Hypothalamus (tissue), 51 donors: ENCODE results near the gene DSCAM.
A peak's percentile ranks its signal among the peaks of the same experiment; 100 is the strongest.
"Not testable (repeated sequence)": the region's sequence is repeated elsewhere in the genome, so short reads cannot be mapped to it uniquely, and the experiment has no call there.

Experiments
- DNase-seq, 51 donors: peaks; one replicate each; lab custom pipeline; 2025; lab: John Stamatoyannopoulos, UW

Gene DSCAM

DNA sequence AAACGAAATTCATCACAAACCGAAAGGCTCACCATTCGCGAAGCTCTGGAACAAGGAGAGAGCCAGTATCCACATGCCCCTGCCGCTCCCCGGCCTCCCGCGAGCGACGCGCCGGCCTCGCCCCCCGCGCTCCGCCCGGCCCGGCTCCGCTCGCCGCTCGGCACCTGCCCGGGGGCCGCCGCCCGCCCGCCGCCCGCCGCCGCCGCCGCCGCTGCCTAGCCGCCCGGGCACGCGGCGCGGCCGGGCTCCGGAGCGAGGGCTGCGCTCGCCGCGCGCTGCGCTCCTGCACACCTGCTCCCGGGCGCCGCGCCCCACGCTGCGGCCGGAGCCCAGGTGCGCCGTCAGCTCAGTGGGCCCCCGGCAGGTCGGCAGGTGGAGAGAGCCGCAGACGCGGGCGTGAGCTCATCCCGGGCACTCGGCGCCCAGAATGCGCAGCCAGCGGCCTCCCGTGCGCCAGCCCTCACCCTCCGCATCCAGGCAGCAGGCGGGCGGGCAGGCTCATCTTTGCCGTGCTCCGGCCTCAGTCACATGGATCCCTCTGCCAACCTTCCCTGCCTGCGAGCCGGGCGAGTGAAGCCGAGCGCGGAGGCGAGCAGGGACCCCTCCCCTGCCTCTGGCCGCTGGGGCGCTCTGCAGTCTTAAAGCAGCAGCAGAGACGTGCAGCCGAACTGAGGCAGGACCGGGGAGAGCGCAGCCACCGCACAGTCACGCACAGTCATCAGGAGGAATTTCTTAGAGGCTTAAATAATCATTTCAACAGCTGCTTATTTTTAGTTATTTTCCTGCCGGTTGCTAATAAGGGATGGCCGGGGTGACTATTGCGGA lies at the start of gene DSCAM:
Gene DSCAM (minus strand): TSS at position 572 of the 825 bp plus-strand sequence. CDS start 497 bp downstream, at position 75.
- peak in 20 of 51 donors; percentile 9 to 44 (median 20) for DNase-seq

- not testable (repeated sequence) for DNase-seq
Measured at GRCh38 chr21:40895697-40896096, 48.7 kb upstream of the DSCAM start.

DNA sequence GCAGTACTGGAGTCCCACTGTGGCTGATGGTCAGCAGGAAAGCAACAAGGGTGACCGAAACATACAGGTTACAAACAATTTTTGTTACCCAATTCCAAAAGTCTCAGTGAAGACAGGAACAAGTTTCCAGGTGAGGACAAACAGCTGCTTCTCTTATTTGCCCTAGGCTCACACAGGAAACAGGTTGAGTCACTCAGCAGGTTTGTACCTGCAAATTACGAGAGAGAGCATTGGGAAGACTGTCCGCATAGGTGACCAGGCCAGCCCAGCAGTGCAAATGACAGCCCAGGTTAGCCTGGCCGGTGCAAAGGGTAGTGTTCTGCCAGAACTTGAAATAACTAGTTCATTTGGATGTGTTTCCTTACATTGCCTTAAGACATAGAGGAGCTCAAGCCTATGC lies 40.0 kb upstream of the DSCAM start:
- DNase-seq: no peak

DNA sequence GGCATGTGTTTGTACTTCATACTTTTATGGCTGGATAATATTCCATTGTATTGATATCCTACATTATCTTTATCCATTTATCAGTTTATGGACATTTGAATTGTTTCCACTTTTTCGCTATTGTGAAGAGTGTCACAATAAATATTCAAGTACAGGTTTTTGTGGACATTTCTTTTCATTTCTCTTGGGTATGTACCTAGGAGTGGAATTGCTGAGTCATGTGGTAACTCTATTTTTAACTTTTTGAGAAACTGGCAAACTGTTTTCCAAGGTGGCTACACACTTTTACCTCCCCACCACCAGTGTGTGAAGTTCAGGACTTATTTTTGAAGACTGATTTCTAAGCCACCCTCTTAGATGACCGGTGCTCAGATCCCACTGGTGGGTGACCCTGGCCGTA lies 39.0 kb upstream of the DSCAM start:
- DNase-seq: no peak

DNA sequence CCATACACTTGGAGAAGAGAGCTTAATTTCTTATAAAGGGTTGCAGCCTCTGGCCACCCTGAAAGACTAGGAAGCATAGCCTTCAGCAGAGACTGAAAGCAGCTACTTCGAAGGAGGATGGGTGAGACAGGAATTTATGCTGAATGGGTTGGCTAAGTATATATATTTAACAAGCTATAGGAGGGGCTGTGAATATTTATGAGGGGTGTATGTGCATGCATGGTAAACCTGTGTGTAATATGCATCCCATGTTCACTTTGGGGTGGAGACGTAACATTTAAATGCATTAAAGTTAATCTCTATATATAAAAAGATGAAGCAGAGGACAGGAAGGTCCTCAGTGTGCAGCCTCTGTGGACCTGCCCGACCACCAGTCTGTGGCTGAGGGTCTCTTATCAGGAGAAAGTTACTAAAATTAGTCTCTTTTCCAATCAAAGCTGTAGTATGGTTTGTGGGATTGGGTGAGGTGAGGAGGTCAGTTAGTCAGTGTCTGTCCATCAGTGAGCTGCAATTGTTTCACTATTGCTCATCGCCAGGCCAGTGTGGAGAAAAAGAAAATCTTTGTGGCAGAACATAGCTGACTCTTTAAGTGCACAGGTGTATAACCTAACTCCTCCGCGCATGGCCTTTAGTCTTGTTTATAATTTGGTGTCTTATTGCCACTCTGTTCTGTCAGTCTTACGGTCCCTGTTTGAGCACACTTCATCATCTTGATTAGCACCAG lies 35.4 kb upstream of the DSCAM start:
- no peak for DNase-seq

DNA sequence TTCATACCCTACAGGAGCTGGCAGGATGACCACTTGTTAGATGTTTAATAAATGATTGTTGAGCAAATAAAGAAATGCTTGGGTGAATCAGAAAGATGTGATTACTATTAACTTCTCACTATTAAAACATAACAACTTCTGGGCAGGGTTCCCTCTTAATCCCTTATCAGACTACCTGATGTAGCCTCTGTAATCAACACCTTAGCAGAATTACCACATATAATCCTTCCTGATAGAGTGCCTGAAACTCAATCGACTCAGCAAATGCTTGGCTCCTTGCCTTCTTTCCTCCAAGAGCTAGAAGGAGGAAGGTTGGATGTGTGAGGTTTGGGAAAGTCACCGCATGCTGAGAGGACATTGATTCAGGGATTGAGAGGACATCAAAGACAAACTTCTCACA lies 34.8 kb upstream of the DSCAM start:
- no peak for DNase-seq

- no peak for DNase-seq
Measured at GRCh38 chr21:40871099-40871498, 24.1 kb upstream of the DSCAM start.

DNA sequence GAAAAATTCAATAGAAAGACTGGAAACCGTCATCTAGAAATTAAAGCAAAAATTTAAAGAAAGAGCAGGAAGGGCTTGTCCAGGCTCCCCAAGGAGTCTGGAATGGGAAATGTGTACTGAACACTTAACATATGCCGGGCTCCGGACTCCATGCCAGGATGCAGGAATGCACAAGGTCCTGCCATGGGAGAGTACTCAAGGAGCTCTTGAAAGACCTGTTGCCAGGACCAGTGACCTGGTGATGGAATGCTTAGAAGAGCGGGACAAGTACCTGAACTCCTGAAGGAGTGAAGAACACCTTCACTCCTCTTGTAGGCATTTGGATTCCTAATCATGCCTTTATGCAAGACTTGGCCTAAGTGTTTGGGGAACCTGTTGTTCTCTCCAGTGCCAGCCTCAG lies 16.9 kb upstream of the DSCAM start:
- DNase-seq: no peak

- DNase-seq: no peak
Measured at GRCh38 chr21:40858517-40858916, 11.6 kb upstream of the DSCAM start.

- DNase-seq: no peak
Measured at GRCh38 chr21:40853956-40854688, 7.2 kb upstream of the DSCAM start.

DNA sequence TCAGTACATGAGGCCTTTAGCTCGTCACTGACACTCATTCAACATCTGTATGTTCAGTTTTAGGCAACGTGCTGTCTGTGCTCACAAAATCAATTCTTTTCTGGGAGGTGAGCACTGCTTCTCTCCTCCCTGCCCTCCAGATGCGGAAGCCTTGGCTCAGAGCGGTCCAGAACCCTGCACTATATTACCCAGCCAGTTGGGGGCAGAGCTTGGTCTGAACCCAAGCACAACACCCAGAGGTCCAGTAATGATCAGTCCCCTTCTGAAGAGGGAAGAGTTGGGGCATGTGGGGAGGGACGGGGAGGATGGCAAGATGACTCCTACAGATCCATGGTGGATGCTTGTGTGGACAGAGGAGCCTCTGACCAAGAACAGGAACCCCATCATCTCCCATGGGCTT lies 5.6 kb upstream of the DSCAM start:
- DNase-seq: no peak

DNA sequence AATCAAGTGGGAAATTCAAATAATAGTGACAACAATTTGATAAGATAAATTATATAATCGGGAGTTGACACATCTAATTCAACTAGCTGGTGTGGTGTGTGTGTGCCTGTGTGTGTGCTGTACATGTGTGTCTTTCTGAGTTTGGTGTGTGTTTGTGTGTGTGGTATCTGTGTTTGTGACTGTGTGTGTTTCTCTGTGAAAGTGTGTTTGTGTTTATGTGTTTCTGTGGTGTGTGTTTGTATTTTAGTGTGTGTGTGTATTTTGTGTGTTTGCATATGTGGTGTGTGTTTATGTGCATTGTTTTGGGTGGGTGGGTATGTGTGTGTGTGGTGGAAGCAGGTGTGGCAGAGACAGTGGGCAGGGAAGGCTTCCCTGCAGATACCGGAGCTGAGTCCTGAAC lies 4.8 kb upstream of the DSCAM start:
- no peak for DNase-seq

DNA sequence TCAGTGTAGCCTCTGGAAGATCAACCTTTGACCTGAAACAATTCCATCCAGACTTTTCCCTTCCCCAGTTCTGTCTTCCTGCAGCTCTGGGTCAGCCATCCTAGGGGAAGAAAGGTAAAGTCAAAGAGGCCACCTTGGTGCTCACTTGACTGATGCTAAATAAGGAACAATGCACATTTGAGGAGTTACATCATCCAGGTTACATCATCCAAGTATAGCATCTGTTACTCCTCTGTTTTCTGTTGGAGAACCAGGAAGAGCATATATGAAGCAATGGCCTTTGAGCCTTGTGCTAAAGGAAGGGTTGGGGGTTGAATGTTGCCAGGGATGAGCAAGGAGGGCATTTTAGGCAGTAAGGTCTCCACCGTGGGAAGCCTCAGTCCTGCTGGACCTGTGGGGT lies 3.1 kb upstream of the DSCAM start:
- DNase-seq: no peak

DNA sequence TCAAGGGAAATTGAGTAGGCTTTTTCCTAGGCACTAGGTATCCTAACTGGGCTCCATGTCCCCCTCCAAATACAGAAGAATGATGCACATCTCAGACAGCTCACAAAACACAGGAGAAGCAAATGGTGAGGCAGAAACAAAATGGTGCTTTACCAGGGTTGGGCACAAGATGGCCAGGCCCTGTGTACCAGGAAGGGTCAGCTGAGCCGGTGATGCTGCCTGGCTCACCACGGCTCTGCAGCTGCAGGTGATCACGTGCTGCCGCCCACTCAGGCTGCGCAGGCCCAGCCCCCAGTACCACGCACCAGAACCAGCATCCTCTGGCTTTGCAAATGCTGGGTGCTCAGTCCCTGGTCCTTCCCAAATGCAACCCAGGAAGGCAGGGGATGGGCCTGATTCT lies 993 bp upstream of the DSCAM start:
- DNase-seq: peak in 25 of 51 donors; percentile 6 to 62 (median 21)

DNA sequence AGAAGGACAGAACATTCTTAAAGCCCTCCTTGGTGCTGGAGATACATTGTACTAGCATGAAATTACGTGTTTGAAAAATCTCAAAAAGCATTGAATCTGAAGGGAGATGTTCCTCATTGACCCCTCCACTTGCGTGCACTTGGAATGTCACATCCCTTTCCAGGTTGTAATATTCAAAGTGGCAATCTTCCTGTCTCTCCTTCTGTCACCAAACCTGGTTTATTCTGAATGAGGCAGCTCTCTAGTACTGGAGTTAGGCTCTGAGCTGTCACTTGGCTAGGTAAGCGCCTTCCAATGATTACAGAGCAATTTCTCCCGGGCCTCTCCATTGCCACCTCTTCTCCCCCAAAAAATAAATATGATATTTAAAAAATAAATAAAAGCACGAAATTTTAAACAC lies 855 bp downstream of the DSCAM start:
- no peak for DNase-seq

DNA sequence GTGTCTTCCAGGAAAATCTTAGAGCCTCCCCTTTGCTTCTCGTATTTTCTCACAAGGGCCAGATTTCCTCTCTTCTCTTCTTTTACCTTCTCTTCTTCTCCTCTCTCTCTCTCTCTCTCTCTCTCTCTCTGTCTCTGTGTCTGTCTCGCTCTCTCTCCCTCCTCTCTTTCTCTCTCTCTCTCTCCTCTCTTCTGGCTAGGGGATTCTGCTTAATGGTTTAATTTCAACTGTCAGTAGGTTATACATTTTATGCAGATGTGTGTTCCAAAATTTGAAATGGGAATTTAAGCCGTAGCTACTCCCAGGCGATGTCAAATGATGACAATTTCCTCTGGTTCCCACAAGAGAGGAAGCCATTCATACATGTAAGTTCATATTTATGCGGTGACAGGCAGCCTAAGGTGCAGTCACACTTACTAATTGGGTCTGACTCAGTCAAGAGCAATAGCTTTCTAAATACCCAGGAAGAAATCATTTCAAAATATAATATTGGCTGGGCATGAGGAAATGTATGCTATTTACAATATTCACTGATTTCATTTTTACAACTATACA lies 1.4 kb downstream of the DSCAM start:
- DNase-seq: no peak

DNA sequence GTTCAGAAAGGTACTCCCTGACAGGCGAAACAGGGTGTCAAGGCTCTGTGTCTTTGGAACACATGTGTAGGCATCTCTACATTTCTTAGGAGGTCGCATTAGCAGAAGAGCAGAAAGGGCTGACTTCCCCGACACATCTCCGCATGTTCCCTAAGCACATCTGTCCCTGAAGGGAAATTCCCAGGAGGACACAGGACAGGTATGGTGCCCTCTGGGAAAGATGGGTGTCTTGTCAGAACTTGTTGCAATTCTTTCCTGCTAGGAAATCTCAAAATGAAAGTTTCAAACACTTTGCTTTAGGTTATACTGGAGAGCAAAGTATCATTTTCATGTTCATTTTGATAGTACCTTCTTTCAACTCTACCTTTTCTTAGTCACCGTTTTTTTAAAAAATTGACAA lies 2.0 kb downstream of the DSCAM start:
- no peak for DNase-seq

DNA sequence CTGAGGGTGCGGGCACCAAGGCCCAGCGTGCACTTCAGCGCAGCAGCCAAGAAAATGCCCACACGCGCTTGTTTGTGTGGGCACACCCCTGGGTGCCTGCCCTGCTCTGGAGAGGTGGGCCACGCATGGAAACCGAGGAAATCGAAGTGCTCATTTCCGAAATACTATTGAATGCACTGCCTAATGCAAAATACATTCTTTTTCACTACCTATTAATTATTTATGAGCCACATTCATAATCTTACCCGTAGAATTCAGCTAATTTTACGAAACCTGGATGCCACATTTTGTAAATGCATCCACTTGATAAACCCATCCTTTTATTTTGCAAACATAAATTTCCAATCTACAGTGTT lies 4.8 kb downstream of the DSCAM start:
- no peak for DNase-seq

- peak in 45 of 51 donors; percentile 12 to 83 (median 58) for DNase-seq
Measured at GRCh38 chr21:40841524-40842196, 5.3 kb downstream of the DSCAM start.

DNA sequence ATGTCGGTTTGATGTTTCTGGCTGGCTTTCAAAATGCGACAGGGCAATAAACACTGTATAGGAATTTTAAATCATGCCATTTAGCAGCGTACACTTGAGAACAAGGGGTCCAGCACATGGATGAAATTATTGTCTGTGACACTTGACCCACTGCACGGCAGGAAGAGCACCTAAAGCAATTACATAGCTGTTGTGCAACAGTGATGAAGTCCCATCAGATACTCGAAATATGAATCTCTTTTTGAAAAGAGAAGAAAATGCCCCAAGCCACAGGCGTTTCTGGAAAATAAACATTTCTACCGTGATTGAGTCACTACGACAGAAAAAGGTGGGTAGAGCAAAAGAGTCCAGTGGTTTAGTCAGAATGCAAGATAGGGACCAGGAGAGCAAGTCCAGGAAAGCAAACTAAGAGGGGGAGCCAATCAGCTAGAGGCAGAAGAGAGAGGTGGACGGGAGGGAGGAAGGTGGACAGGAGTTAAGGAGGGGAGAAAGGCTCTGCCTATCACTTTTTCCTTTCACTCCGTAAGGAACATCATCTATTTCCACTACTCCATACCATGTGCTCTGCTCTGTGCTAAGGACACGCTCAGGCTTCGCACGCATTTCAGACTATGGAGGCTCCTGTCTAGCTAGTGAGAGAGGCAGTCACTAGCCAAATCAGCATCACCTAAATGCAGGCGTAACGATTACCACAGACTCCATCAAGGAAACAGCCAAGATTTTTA lies 6.4 kb downstream of the DSCAM start:
- peak in 1 of 51 donors; percentile 19 for DNase-seq
